ENCODE data around the gene WDR88. TPM values are rescaled to one million over a fixed set of nuclear protein-coding genes. Genes with fewer than 3 reads are reported as not detected.
"Not testable (repeated sequence)": the region's sequence is repeated elsewhere in the genome, so short reads cannot be mapped to it uniquely, and the experiment has no call there.

Gene WDR88
- total RNA-seq, 2 donors from 2014 or later: not detected

DNA sequence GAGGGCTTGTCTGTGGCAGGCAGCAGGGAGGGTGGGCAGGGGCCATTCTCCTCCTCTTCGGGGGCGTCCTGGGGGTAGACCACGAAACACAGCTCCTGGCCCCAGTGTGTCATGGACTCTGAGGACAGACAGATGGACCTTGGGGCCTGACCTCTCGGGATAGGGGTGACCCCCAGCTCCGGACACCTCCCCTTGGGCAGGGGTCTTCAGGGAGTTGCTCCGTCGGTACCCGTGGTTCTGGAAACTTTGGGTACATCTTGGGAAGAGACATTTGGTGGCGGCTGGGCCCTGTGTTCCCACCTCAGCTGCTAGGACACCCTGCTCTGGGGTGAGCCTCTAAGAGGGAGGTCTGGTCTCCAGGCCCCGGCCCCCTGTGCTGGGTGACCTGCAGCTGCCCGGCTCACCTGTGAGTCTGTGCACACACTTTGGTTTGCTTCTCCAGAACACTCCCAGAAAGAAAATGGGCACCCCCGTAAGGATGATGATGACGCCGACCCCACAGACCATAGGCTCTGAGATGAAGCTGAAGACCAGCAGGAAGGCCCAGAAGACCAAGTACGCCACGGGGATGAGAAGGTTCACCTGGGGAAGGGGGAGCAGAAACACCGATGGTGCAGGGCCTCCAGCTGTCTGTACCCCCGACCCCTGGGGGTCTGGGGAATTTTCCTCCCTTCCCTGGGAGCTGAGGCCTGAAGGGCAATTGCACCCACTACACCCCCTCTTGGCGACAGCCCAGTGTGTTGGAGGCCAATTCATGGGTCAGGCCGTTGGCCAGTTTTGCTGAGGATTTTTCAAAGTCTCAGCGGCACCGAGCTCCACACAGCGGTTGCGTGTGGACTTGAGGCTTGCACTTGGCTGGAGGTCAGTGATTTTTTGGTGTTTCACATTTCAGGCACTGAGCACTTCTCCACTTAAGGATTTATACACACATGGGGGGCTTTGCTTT lies 77.3 kb downstream of the WDR88 start:
- DNase-seq: no peak
- TF ChIP-seq, protein P1, sequence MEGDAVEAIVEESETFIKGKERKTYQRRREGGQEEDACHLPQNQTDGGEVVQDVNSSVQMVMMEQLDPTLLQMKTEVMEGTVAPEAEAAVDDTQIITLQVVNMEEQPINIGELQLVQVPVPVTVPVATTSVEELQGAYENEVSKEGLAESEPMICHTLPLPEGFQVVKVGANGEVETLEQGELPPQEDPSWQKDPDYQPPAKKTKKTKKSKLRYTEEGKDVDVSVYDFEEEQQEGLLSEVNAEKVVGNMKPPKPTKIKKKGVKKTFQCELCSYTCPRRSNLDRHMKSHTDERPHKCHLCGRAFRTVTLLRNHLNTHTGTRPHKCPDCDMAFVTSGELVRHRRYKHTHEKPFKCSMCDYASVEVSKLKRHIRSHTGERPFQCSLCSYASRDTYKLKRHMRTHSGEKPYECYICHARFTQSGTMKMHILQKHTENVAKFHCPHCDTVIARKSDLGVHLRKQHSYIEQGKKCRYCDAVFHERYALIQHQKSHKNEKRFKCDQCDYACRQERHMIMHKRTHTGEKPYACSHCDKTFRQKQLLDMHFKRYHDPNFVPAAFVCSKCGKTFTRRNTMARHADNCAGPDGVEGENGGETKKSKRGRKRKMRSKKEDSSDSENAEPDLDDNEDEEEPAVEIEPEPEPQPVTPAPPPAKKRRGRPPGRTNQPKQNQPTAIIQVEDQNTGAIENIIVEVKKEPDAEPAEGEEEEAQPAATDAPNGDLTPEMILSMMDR (IDR thresholded peaks at IDR 0.05): no peak
- H3K27me3 ChIP-seq: no peaks in the 10 kb centered on the region
- no peak overlapping the region for H3K4me3 ChIP-seq
- H3K9ac ChIP-seq (ENCODE audit: low read depth in 2 of 2, low read length in 2 of 2): no peak overlapping the region
- no peaks in the 10 kb centered on the region for H3K9me3 ChIP-seq
- H3K4me1 ChIP-seq: no peaks in the 10 kb centered on the region
- H3K27ac ChIP-seq: no peak overlapping the region
- intact Hi-C loops (cut with DNase I): no loop called here
- no peaks in the 10 kb centered on the region for H3K36me3 ChIP-seq

- DNase-seq; H3K27me3 ChIP-seq; H3K36me3 ChIP-seq; intact Hi-C loops (cut with DNase I); H3K4me3 ChIP-seq; H3K4me1 ChIP-seq; H3K9me3 ChIP-seq; H3K9ac ChIP-seq (ENCODE audit: low read depth in 2 of 2, low read length in 2 of 2); H3K27ac ChIP-seq: not testable (repeated sequence)
These were observed 77.9 kb downstream of the WDR88 start for GRCh38 chr19:33209850-33210230.

DNA sequence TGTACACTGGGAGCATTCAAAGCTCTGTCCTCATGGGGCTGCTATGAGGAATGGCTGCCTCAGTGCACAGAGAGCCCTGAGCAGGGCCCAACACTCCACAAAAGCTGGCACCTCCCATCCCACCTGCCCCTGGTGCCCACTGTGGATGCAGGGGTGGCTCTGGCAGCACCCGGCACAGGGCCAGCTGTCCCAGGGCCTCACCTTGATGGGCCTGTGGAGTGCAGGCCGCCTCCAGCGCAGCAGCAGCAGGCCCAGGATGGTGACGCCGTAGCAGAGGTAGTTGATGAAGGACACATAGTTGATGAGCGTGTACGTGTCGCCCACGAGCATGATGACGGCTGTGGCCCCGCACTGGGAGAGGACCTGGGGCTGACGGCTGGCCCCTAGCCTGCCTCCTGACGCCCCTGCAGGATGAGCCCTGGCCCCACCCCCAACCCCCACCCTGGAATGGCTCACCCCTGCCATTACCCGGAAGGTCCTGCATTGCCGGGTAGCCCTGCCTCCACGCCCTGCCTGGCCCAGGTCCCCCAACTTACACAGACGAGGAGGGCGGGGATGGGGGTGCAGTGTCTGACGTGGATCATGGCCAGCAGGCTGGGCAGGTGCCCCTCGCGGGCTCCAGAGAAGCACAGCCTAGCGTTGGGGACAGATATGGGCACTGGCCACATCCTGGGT lies 78.5 kb downstream of the WDR88 start:
- H3K9me3 ChIP-seq: no peaks in the 10 kb centered on the region
- H3K27me3 ChIP-seq: no peaks in the 10 kb centered on the region
- H3K36me3 ChIP-seq: no peaks in the 10 kb centered on the region
- no peak overlapping the region for H3K27ac ChIP-seq
- TF ChIP-seq, protein P1 (IDR thresholded peaks at IDR 0.05): no peak
- intact Hi-C loops (cut with DNase I): no loop called here
- no peak overlapping the region for H3K9ac ChIP-seq (ENCODE audit: low read depth in 2 of 2, low read length in 2 of 2)
- no peak overlapping the region for H3K4me3 ChIP-seq
- no peak for DNase-seq
- no peaks in the 10 kb centered on the region for H3K4me1 ChIP-seq

GRCh38 chr19:33211794-33212435 lies 80.0 kb downstream of the WDR88 start:
- H3K36me3 ChIP-seq: no peaks in the 10 kb centered on the region
- no peaks in the 10 kb centered on the region for H3K27me3 ChIP-seq
- H3K4me1 ChIP-seq: no peaks in the 10 kb centered on the region
- DNase-seq: no peak
- no peak overlapping the region for H3K4me3 ChIP-seq
- no peaks in the 10 kb centered on the region for H3K9me3 ChIP-seq
- TF ChIP-seq, protein P1 (IDR thresholded peaks at IDR 0.05): no peak
- intact Hi-C loops (cut with DNase I): no loop called here
- no peak overlapping the region for H3K9ac ChIP-seq (ENCODE audit: low read depth in 2 of 2, low read length in 2 of 2)
- no peak overlapping the region for H3K27ac ChIP-seq

GRCh38 chr19:33212436-33213172 lies 80.7 kb downstream of the WDR88 start:
- H3K9ac ChIP-seq (ENCODE audit: low read depth in 2 of 2, low read length in 2 of 2): no peak overlapping the region
- no peaks in the 10 kb centered on the region for H3K4me1 ChIP-seq
- no peak overlapping the region for H3K4me3 ChIP-seq
- H3K9me3 ChIP-seq: no peaks in the 10 kb centered on the region
- TF ChIP-seq, protein P1 (IDR thresholded peaks at IDR 0.05): no peak
- H3K36me3 ChIP-seq: no peaks in the 10 kb centered on the region
- H3K27ac ChIP-seq: no peak overlapping the region
- no peaks in the 10 kb centered on the region for H3K27me3 ChIP-seq
- no peak for DNase-seq
- intact Hi-C loops (cut with DNase I): no loop called here

All from colonic mucosa (tissue), 4 donors.